CD4-positive, alpha-beta memory T cell (primary cell): Measurements from ENCODE around the gene INPP4A. TPM values are rescaled to one million over a fixed set of nuclear protein-coding genes. Genes with fewer than 3 reads are reported as not detected.

Experiments used
- CTCF ChIA-PET: fragments of 350-600 bp; sonication (Branson Sonifier 250); formaldehyde crosslinking; loops from one replicate; lab custom pipeline; 2021; ENCODE audit warnings: inconsistent platforms; ENCODE audit not compliant: partially characterized antibody; lab: Charles Lee
- POLR2A ChIA-PET: fragments of 350-600 bp; sonication (Branson Sonifier 250); formaldehyde crosslinking; loops from one replicate; lab custom pipeline; 2021; ENCODE audit not compliant: partially characterized antibody; lab: Charles Lee
- DNase-seq, 5 donors: peaks; one replicate each; pipeline versions ENCODE4 v3.0.0 to v3.0.0-alpha.2; 2020 to 2022; ENCODE audit warnings: mixed read lengths in 1 of 5
- H3K27ac ChIP-seq: one replicate; pipeline ENCODE4 v1.7.0; 2013; ENCODE audit warnings: low read depth, low read length
- H3K27me3 ChIP-seq: 2 replicates; pipeline ENCODE4 v1.7.0; 2013; ENCODE audit warnings: mild to moderate bottlenecking, low read length, moderate library complexity; ENCODE audit not compliant: insufficient read depth
- H3K36me3 ChIP-seq: 2 replicates; pipeline ENCODE4 v1.7.0; 2013; ENCODE audit warnings: mild to moderate bottlenecking, low read length, moderate library complexity; ENCODE audit not compliant: insufficient read depth
- H3K4me1 ChIP-seq: 2 replicates; pipeline ENCODE4 v1.7.0; 2013; ENCODE audit warnings: mild to moderate bottlenecking, low read length, moderate library complexity; ENCODE audit not compliant: insufficient read depth
- H3K4me3 ChIP-seq, 2 donors: one replicate each; pipeline ENCODE4 v1.7.0; 2013; ENCODE audit warnings: low read length in 2 of 2, mild to moderate bottlenecking in 1 of 2
- H3K9me3 ChIP-seq, 2 donors: one replicate each; pipeline ENCODE4 v1.7.0; 2013; ENCODE audit warnings: low read length in 2 of 2, control low read depth in 1 of 2; ENCODE audit not compliant: control insufficient read depth in 1 of 2
- H3K27ac Mint-ChIP-seq, 7 donors: one replicate each; pipeline ENCODE4 v1.8.0; 2020 to 2021; ENCODE audit warnings: mixed read lengths in 7 of 7, mild to moderate bottlenecking in 6 of 7, inconsistent platforms in 3 of 7, moderate library complexity in 3 of 7
- H3K27me3 Mint-ChIP-seq, 2 donors: one replicate each; pipeline ENCODE4 v1.8.0; 2020 to 2021; ENCODE audit warnings: mixed read lengths in 2 of 2
- H3K36me3 Mint-ChIP-seq, 2 donors: one replicate each; pipeline ENCODE4 v1.8.0; 2020 to 2021; ENCODE audit warnings: mixed read lengths in 2 of 2, inconsistent platforms in 1 of 2, mild to moderate bottlenecking in 1 of 2
- H3K4me1 Mint-ChIP-seq, 4 donors: one replicate each; pipeline ENCODE4 v1.8.0; 2020 to 2021; ENCODE audit warnings: mixed read lengths in 4 of 4, mild to moderate bottlenecking in 1 of 4
- H3K4me3 Mint-ChIP-seq, 8 donors: one replicate each; pipeline ENCODE4 v1.8.0; 2020 to 2021; ENCODE audit warnings: mixed read lengths in 8 of 8, mild to moderate bottlenecking in 7 of 8, moderate library complexity in 6 of 8, inconsistent platforms in 3 of 8
- H3K9me3 Mint-ChIP-seq, 8 donors: one replicate each; pipeline ENCODE4 v1.8.0; 2020 to 2021; ENCODE audit warnings: mixed read lengths in 8 of 8, mild to moderate bottlenecking in 5 of 8, inconsistent platforms in 3 of 8, moderate library complexity in 1 of 8
- intact Hi-C: fragments of 100-400 bp; cut with micrococcal nuclease; formaldehyde crosslinking; loops from one replicate; pipeline ENCODE4 v1.15.1; 2023
- polyA plus RNA-seq, 2 donors: library from polyadenylated mRNA; unstranded; fragments of 300-500 nt; fragmentation: Illumina TruSeq; gene quantifications; one replicate each; pipeline ENCODE4 v1.2.3, GENCODE V29; 2021
- total RNA-seq, 2 experiments: library from RNA; stranded (reverse); gene quantifications; one replicate each; pipeline ENCODE4 v1.2.3, GENCODE V29; 2021

INPP4A gene
- total and polyA plus RNA-seq, 4 experiments from 2014 or later: 30.5 to 133 (median 91.9) TPM

- DNase-seq: no peak
- intact Hi-C loops: loop anchor here (10.0 kb wide), 1 partner anchor 80 kb away; no protein-coding TSS in a partner anchor
- Histone ChIP-seq H3K27me3 (no peaks in the 10 kb centered on the region), H3K4me3 (no peak overlapping the region), H3K27ac (no peak overlapping the region), H3K36me3 (peaks cover 81% of the 10 kb centered on the region), H3K9me3 (no peaks in the 10 kb centered on the region), H3K4me1 (no peaks in the 10 kb centered on the region)
- Mint-ChIP-seq H3K4me3 (no peak overlapping the region), H3K36me3 (peaks cover 50 to 80% of the 10 kb centered on the region in 2 donors), H3K9me3 (peaks cover 0 to 2% (median 0%) of the 10 kb centered on the region in 8 donors), H3K27ac (peak overlapping the region in 1 of 7 donors; percentile 31), H3K27me3 (no peaks in the 10 kb centered on the region), H3K4me1 (peaks cover 0 to 13% (median 6%) of the 10 kb centered on the region in 4 donors)
- POLR2A ChIA-PET: no interaction called here
- CTCF ChIA-PET: interaction anchor here (0.8 kb wide), 1 partner anchor 21 kb away, joined by 3 read pairs; no protein-coding TSS in a partner anchor
Observed at GRCh38 chr2:98564541-98565132, 120.0 kb downstream of the INPP4A start.

GRCh38 chr2:98565286-98565860 lies 120.7 kb downstream of the INPP4A start:
- intact Hi-C loops: loop anchor here (10.0 kb wide), 1 partner anchor 79 kb away; no protein-coding TSS in a partner anchor
- no peaks in the 10 kb centered on the region for H3K9me3 ChIP-seq
- Mint-ChIP-seq H3K4me3 (no peak overlapping the region), H3K9me3 (peaks cover 0 to 2% (median 0%) of the 10 kb centered on the region in 8 donors), H3K36me3 (peaks cover 58 to 80% of the 10 kb centered on the region in 2 donors), H3K4me1 (peaks cover 0 to 9% (median 4%) of the 10 kb centered on the region in 4 donors), H3K27ac (peak overlapping the region in 2 of 7 donors; percentile 7 to 37), H3K27me3 (no peaks in the 10 kb centered on the region)
- ChIA-PET CTCF (interaction anchor here (0.8 kb wide), 1 partner anchor 20 kb away, joined by 3 read pairs; no protein-coding TSS in a partner anchor), POLR2A (no interaction called here)
- DNase-seq: no peak
- H3K27ac ChIP-seq: no peak overlapping the region
- no peaks in the 10 kb centered on the region for H3K4me1 ChIP-seq
- peaks cover 81% of the 10 kb centered on the region for H3K36me3 ChIP-seq
- no peaks in the 10 kb centered on the region for H3K27me3 ChIP-seq
- no peak overlapping the region for H3K4me3 ChIP-seq

- peaks cover 0 to 9% (median 4%) of the 10 kb centered on the region in 4 donors for H3K4me1 Mint-ChIP-seq
- H3K36me3 ChIP-seq: peaks cover 82% of the 10 kb centered on the region
- no peaks in the 10 kb centered on the region for H3K27me3 Mint-ChIP-seq
- no peak overlapping the region for H3K27ac ChIP-seq
- peaks cover 58 to 78% of the 10 kb centered on the region in 2 donors for H3K36me3 Mint-ChIP-seq
- H3K4me3 Mint-ChIP-seq: no peak overlapping the region
- no peak for DNase-seq
- H3K4me3 ChIP-seq: no peak overlapping the region
- POLR2A ChIA-PET: no interaction called here
- no peaks in the 10 kb centered on the region for H3K27me3 ChIP-seq
- H3K4me1 ChIP-seq: no peaks in the 10 kb centered on the region
- peaks cover 0 to 2% (median 0%) of the 10 kb centered on the region in 8 donors for H3K9me3 Mint-ChIP-seq
- CTCF ChIA-PET: no interaction called here
- H3K9me3 ChIP-seq: no peaks in the 10 kb centered on the region
- intact Hi-C loops: loop anchor here (10.0 kb wide), 1 partner anchor 79 kb away; no protein-coding TSS in a partner anchor
- peak overlapping the region in 3 of 7 donors; percentile 47 to 83 (median 67) for H3K27ac Mint-ChIP-seq
Observed at GRCh38 chr2:98565941-98566340, 121.3 kb downstream of the INPP4A start.

- no peak overlapping the region for H3K27ac ChIP-seq
- H3K4me1 Mint-ChIP-seq: peaks cover 0 to 9% (median 4%) of the 10 kb centered on the region in 4 donors
- peaks cover 97% of the 10 kb centered on the region for H3K36me3 ChIP-seq
- peaks cover 61 to 82% of the 10 kb centered on the region in 2 donors for H3K36me3 Mint-ChIP-seq
- DNase-seq: no peak
- peaks cover 0 to 2% (median 0%) of the 10 kb centered on the region in 8 donors for H3K9me3 Mint-ChIP-seq
- H3K27ac Mint-ChIP-seq: peak overlapping the region in 2 of 7 donors; percentile 3 to 23
- H3K4me3 ChIP-seq: no peak overlapping the region
- no peaks in the 10 kb centered on the region for H3K27me3 Mint-ChIP-seq
- ChIA-PET CTCF (interaction anchor here (0.7 to 3.5 kb wide), 25 partner anchors 9 to 498 kb away, joined by 3 to 11 read pairs (median 3); no protein-coding TSS in a partner anchor), POLR2A (interaction anchor here (1.0 kb wide), 1 partner anchor 36 kb away, joined by 3 read pairs; no protein-coding TSS in a partner anchor)
- no peaks in the 10 kb centered on the region for H3K27me3 ChIP-seq
- no peaks in the 10 kb centered on the region for H3K4me1 ChIP-seq
- H3K4me3 Mint-ChIP-seq: no peak overlapping the region
- H3K9me3 ChIP-seq: no peaks in the 10 kb centered on the region
- intact Hi-C loops: loop anchor here (10.0 kb wide), 1 partner anchor 76 kb away; no protein-coding TSS in a partner anchor
Observed at GRCh38 chr2:98568161-98568956, 123.7 kb downstream of the INPP4A start.

- peaks cover 97% of the 10 kb centered on the region for H3K36me3 ChIP-seq
- no peaks in the 10 kb centered on the region for H3K4me1 ChIP-seq
- H3K9me3 Mint-ChIP-seq: peaks cover 0 to 2% (median 0%) of the 10 kb centered on the region in 8 donors
- CTCF ChIA-PET: interaction anchor here (0.7 to 3.5 kb wide), 25 partner anchors 10 to 497 kb away, joined by 3 to 11 read pairs (median 3); no protein-coding TSS in a partner anchor
- no peaks in the 10 kb centered on the region for H3K27me3 ChIP-seq
- peak overlapping the region in 6 of 7 donors; percentile 32 to 75 (median 44) for H3K27ac Mint-ChIP-seq
- peak; percentile 47 to 60 (median 53) for DNase-seq
- peaks cover 57 to 83% of the 10 kb centered on the region in 2 donors for H3K36me3 Mint-ChIP-seq
- H3K4me3 ChIP-seq: no peak overlapping the region
- H3K9me3 ChIP-seq: no peaks in the 10 kb centered on the region
- H3K4me1 Mint-ChIP-seq: peaks cover 0 to 9% (median 4%) of the 10 kb centered on the region in 4 donors
- H3K4me3 Mint-ChIP-seq: peak overlapping the region in 1 of 8 donors; percentile 18
- H3K27ac ChIP-seq: peak overlapping the region; percentile 7
- no peaks in the 10 kb centered on the region for H3K27me3 Mint-ChIP-seq
- intact Hi-C loops: loop anchor here (1.0 to 10.0 kb wide), 3 partner anchors 76 to 497 kb away; no protein-coding TSS in a partner anchor
- POLR2A ChIA-PET: interaction anchor here (1.0 kb wide), 1 partner anchor 37 kb away, joined by 3 read pairs; no protein-coding TSS in a partner anchor
Observed at GRCh38 chr2:98569197-98569793, 124.6 kb downstream of the INPP4A start.

GRCh38 chr2:98569915-98570314 lies 125.3 kb downstream of the INPP4A start:
- Histone ChIP-seq H3K36me3 (peaks cover 94% of the 10 kb centered on the region), H3K27me3 (no peaks in the 10 kb centered on the region), H3K4me1 (no peaks in the 10 kb centered on the region), H3K27ac (no peak overlapping the region), H3K9me3 (no peaks in the 10 kb centered on the region), H3K4me3 (no peak overlapping the region)
- Mint-ChIP-seq H3K4me3 (no peak overlapping the region), H3K9me3 (peaks cover 0 to 2% (median 0%) of the 10 kb centered on the region in 8 donors), H3K27me3 (no peaks in the 10 kb centered on the region), H3K36me3 (peaks cover 56 to 86% of the 10 kb centered on the region in 2 donors), H3K4me1 (peaks cover 0 to 9% (median 4%) of the 10 kb centered on the region in 4 donors), H3K27ac (peak overlapping the region in 5 of 7 donors; percentile 13 to 86 (median 52))
- ChIA-PET POLR2A (no interaction called here), CTCF (interaction anchor here (1.2 to 3.5 kb wide), 5 partner anchors 10 to 89 kb away, joined by 3 to 11 read pairs (median 3); no protein-coding TSS in a partner anchor)
- intact Hi-C loops: loop anchor here (1.0 to 10.0 kb wide), 3 partner anchors 75 to 496 kb away; no protein-coding TSS in a partner anchor
- DNase-seq: no peak
